H1 (cell line): ENCODE measurements around the gene CDCA3. TPM values are rescaled to one million over a fixed set of nuclear protein-coding genes. Genes with fewer than 3 reads are reported as not detected.

ENCODE experiments used
- CTCF ChIA-PET: fragments of 300-600 bp; sonication (Branson Sonifier 250); formaldehyde crosslinking; loops from one replicate; lab custom pipeline; 2021; ENCODE audit not compliant: partially characterized antibody; lab: Charles Lee
- POLR2A ChIA-PET: fragments of 300-600 bp; sonication (Branson Sonifier 250); formaldehyde crosslinking; loops from one replicate; lab custom pipeline; 2021; ENCODE audit warnings: inconsistent platforms; ENCODE audit not compliant: partially characterized antibody; lab: Charles Lee
- DNase-seq, 2 experiments: peaks; one replicate each; pipeline versions ENCODE4 v3.0.0 to v3.0.0-alpha.2; 2010 to 2022; ENCODE audit warnings: low spot score in 2 of 2, low read depth in 1 of 2, mixed read lengths in 1 of 2
- FAIRE-seq: peaks from 2 replicates; lab custom pipeline; 2011; peaks lifted over from hg19 to GRCh38; lab: Jason Lieb, UNC
- H2AFZ ChIP-seq: 2 replicates; pipeline ENCODE4 v1.8.1; 2012; ENCODE audit warnings: low read length, inconsistent platforms
- H2AK5ac ChIP-seq: 2 replicates; pipeline ENCODE4 v1.6.1; 2013; ENCODE audit warnings: low read depth, low read length
- H2BK120ac ChIP-seq: replicated peaks from 2 replicates; pipeline ENCODE3; 2013; ENCODE audit warnings: low read depth, low read length, inconsistent platforms
- H2BK12ac ChIP-seq: 2 replicates; pipeline ENCODE4 v1.6.1; 2013; ENCODE audit warnings: low read depth, low read length
- H2BK15ac ChIP-seq: 2 replicates; pipeline ENCODE4 v1.6.1; 2013; ENCODE audit warnings: low read length
- H2BK20ac ChIP-seq: 2 replicates; pipeline ENCODE4 v1.6.1; 2013; ENCODE audit warnings: low read length
- H2BK5ac ChIP-seq: 2 replicates; pipeline ENCODE4 v1.6.1; 2013; ENCODE audit warnings: low read depth, low read length
- H3K14ac ChIP-seq: 2 replicates; pipeline ENCODE4 v1.6.1; 2013; ENCODE audit warnings: inconsistent platforms; ENCODE audit not compliant: insufficient read length
- H3K18ac ChIP-seq: 2 replicates; pipeline ENCODE4 v1.6.1; 2013; ENCODE audit warnings: low read length; ENCODE audit errors: extremely low read depth
- H3K23ac ChIP-seq: 2 replicates; pipeline ENCODE4 v1.6.1; 2013; ENCODE audit warnings: inconsistent platforms; ENCODE audit not compliant: insufficient read length
- H3K23me2 ChIP-seq: 2 replicates; pipeline ENCODE4 v1.6.1; 2013; ENCODE audit warnings: low read depth, low read length
- H3K27ac ChIP-seq: 2 replicates; pipeline ENCODE4 v1.6.1; 2011; ENCODE audit warnings: low read depth, low read length, inconsistent platforms
- H3K27me3 ChIP-seq, 4 experiments: replicated peaks in 1 of 4; 1 replicate in 1 of 4; 2 replicates in 3 of 4; pipeline versions ENCODE4 v1.6.1 to v1.8.1; 2011 to 2013; ENCODE audit warnings: low read length in 3 of 4, mild to moderate bottlenecking in 3 of 4, inconsistent platforms in 2 of 4, mixed read lengths in 2 of 4, moderate library complexity in 1 of 4; ENCODE audit not compliant: control insufficient read depth in 3 of 4, insufficient read depth in 3 of 4; ENCODE audit errors: extremely low read depth in 1 of 4
- H3K36me3 ChIP-seq, 4 experiments: 2 replicates each; pipeline versions ENCODE4 v1.6.1 to v1.8.1; 2011 to 2013; ENCODE audit warnings: mild to moderate bottlenecking in 4 of 4, low read length in 3 of 4, moderate library complexity in 2 of 4, control low read depth in 1 of 4, inconsistent platforms in 1 of 4; ENCODE audit not compliant: insufficient read depth in 4 of 4, control insufficient read depth in 2 of 4
- H3K4ac ChIP-seq: replicated peaks from 2 replicates; pipeline ENCODE3; 2013; ENCODE audit warnings: low read length, low read depth, mixed read lengths, inconsistent platforms; ENCODE audit not compliant: insufficient read length
- H3K4me1 ChIP-seq, 4 experiments: replicated peaks in 1 of 4; 1 replicate in 1 of 4; 2 replicates in 3 of 4; pipeline versions ENCODE4 v1.6.1 to v1.8.1; 2011 to 2013; ENCODE audit warnings: low read length in 3 of 4, inconsistent platforms in 2 of 4, mixed read lengths in 1 of 4; ENCODE audit not compliant: insufficient read depth in 4 of 4, control insufficient read depth in 3 of 4
- H3K4me2 ChIP-seq, 2 experiments: 2 replicates each; pipeline versions ENCODE4 v1.6.1 to v1.8.1; 2011 to 2013; ENCODE audit warnings: low read depth in 2 of 2, low read length in 2 of 2, control low read depth in 1 of 2, inconsistent platforms in 1 of 2, mild to moderate bottlenecking in 1 of 2; ENCODE audit not compliant: insufficient read depth in 1 of 2
- H3K4me3 ChIP-seq, 4 experiments: fragments of 200-600, 300-600 bp in 1 of 4; sonication (generic), shearing (Covaris generic), sonication (Bioruptor Twin) in 1 of 4; 2 replicates each; pipeline versions ENCODE4 v1.5.1 to v1.8.1; 2011 to 2016; ENCODE audit warnings: low read length in 4 of 4, low read depth in 3 of 4, control low read depth in 2 of 4, inconsistent platforms in 2 of 4, mild to moderate bottlenecking in 2 of 4, mixed read lengths in 1 of 4, moderate library complexity in 1 of 4; ENCODE audit not compliant: insufficient read depth in 2 of 4; ENCODE audit errors: extremely low read depth in 1 of 4
- H3K56ac ChIP-seq: replicated peaks from 2 replicates; pipeline ENCODE3; 2013; ENCODE audit warnings: low read depth, mild to moderate bottlenecking, mixed read lengths, low read length, inconsistent platforms; ENCODE audit not compliant: insufficient read length
- H3K79me1 ChIP-seq: 2 replicates; pipeline ENCODE4 v1.6.1; 2013; ENCODE audit warnings: low read depth, low read length, control low read depth
- H3K79me2 ChIP-seq, 2 experiments: 2 replicates each; pipeline versions ENCODE4 v1.6.1 to v1.8.1; 2012 to 2013; ENCODE audit warnings: low read length in 2 of 2, mild to moderate bottlenecking in 2 of 2, inconsistent platforms in 1 of 2; ENCODE audit not compliant: insufficient read depth in 2 of 2, control insufficient read depth in 1 of 2
- H3K9ac ChIP-seq, 4 experiments: replicated peaks in 1 of 4; 1 replicate in 1 of 4; 2 replicates in 3 of 4; pipeline versions ENCODE4 v1.6.1 to v1.8.1; 2011 to 2013; ENCODE audit warnings: low read depth in 3 of 4, low read length in 3 of 4, control low read depth in 2 of 4, mild to moderate bottlenecking in 2 of 4, moderate library complexity in 2 of 4, inconsistent platforms in 1 of 4; ENCODE audit errors: extremely low read depth in 1 of 4
- H3K9me3 ChIP-seq, 2 experiments: 2 replicates each; pipeline versions ENCODE4 v1.6.1 to v1.8.1; 2012 to 2013; ENCODE audit warnings: mild to moderate bottlenecking in 2 of 2, moderate library complexity in 2 of 2, control low read depth in 1 of 2, inconsistent platforms in 1 of 2, low read depth in 1 of 2, low read length in 1 of 2, mixed read lengths in 1 of 2; ENCODE audit not compliant: insufficient read depth in 2 of 2
- H4K20me1 ChIP-seq, 2 experiments: replicated peaks in 1 of 2; 2 replicates each; pipeline versions ENCODE3 to v1.8.1; 2011 to 2013; ENCODE audit warnings: inconsistent platforms in 2 of 2, low read length in 2 of 2, mild to moderate bottlenecking in 1 of 2; ENCODE audit not compliant: insufficient read depth in 2 of 2, control insufficient read depth in 1 of 2
- H4K5ac ChIP-seq: 2 replicates; pipeline ENCODE4 v1.6.1; 2013; ENCODE audit warnings: low read length, low read depth, mixed read lengths, inconsistent platforms; ENCODE audit not compliant: insufficient read length
- H4K8ac ChIP-seq: 2 replicates; pipeline ENCODE4 v1.8.0; 2013; ENCODE audit warnings: mild to moderate bottlenecking, moderate library complexity, low read length, inconsistent platforms; ENCODE audit not compliant: insufficient read depth; ENCODE audit errors: extremely low read depth
- H4K91ac ChIP-seq: replicated peaks from 2 replicates; pipeline ENCODE3; 2013; ENCODE audit warnings: low read length, mixed read lengths, inconsistent platforms; ENCODE audit not compliant: insufficient read length
- RAD21 ChIP-seq, 2 experiments: IDR thresholded peaks in 1 of 2; conservative IDR thresholded peaks in 1 of 2; 2 replicates each; pipeline ENCODE4 v1.6.1; 2011; ENCODE audit warnings: low read depth in 2 of 2, low read length in 2 of 2, improper control_type of control experiment in 1 of 2, inconsistent platforms in 1 of 2, mild to moderate bottlenecking in 1 of 2, moderate library complexity in 1 of 2
- WGBS, 2 experiments: shearing (Covaris generic) in 1 of 2; methylation state at CpG; one replicate each; pipeline versions ENCODE4 v1.1.6 to v1.1.7; 2013 to 2015; ENCODE audit warnings: low lambda C conversion rate in 2 of 2, mixed read lengths in 2 of 2, inconsistent platforms in 1 of 2, low coverage in 1 of 2, missing lambda C conversion rate in 1 of 2; ENCODE audit not compliant: insufficient replicate concordance in 2 of 2, insufficient coverage in 1 of 2, insufficient read length in 1 of 2; ENCODE audit errors: extremely low coverage in 1 of 2, missing lambda C conversion rate in 1 of 2; 5-methylcytosine and 5-hydroxymethylcytosine counted together
- polyA plus RNA-seq, 7 experiments: library from polyadenylated mRNA; depleted of rRNA in 3 of 7; stranded (reverse) in 5 of 7; unstranded in 2 of 7; fragments of >200 nt in 5 of 7; fragments of 200-250 nt in 2 of 7; gene quantifications; 1 replicate in 5 of 7; 2 replicates in 1 of 7; 4 replicates in 1 of 7; pipeline versions ENCODE4 v1.2.1 to v1.2.3, GENCODE V29; 2011 to 2013; ENCODE audit warnings: missing spikeins in 2 of 7, mixed read lengths in 2 of 7
- total RNA-seq: library from RNA; stranded (reverse); fragmentation: NEBNext Ultra II Directional; extraction: Animal tissue kit (Norgen Biotek cat#: 25700); gene quantifications from 2 replicates; pipeline ENCODE4 v1.2.1, GENCODE V29; 2021
- TF ChIP-seq, protein P1 (sequence below): IDR thresholded peaks from 2 replicates; pipeline ENCODE4 v1.6.1; 2012; ENCODE audit warnings: low read length, inconsistent platforms

The CDCA3 gene
- total and polyA plus RNA-seq, 2 of the 8 experiments (the other 6 are each of a cell fraction or from before 2014, with no cell fraction given): 47.7 to 71.2 TPM

DNA sequence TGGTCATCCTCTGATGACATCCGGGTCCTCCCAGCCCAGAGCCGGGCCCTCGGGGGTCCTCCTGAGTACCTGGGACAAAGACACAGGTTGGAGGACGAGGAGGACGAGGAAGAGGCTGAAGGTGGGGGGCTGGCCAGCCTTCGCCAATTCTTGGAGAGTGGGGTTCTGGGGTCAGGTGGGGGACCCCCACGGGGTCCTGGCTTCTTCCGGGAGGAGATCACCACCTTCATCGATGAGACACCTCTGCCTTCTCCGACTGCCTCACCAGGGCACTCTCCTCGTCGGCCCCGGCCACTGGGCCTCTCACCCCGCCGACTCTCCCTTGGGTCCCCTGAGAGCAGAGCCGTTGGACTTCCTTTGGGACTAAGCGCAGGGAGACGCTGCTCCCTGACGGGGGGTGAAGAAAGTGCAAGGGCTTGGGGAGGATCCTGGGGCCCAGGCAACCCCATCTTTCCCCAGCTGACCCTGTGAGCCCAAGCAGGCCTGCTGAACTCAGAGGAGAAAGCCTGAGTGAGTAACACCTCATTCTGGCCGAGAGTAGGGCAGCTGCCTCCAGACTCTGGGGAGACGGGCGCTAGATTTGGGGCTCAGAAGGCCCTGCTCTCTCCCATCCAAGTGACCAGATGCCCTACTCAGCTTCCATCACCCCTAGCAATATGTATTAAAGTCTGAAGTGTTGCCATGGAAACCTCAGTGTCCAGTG, 24.2 kb downstream of the CDCA3 start:
- ChIA-PET CTCF (interaction anchor here (0.5 to 23.7 kb wide), 20 partner anchors 8 to 464 kb away, joined by 3 to 532 read pairs (median 4); partner anchors contain the start of genes CD4, CDCA3, COPS7A and GNB3), POLR2A (interaction anchor here (0.8 to 27.1 kb wide), 12 partner anchors 8 to 212 kb away, joined by 3 to 388 read pairs (median 6); partner anchors contain the start of genes CDCA3, GNB3, MLF2 and PTMS)
- H3K4me3 ChIP-seq: peak overlapping the region in 2 of 4 experiments; percentile 40 to 55; a peak in 4 of 8 replicates
- FAIRE-seq: no peak
- no peak overlapping the region for H2BK15ac ChIP-seq
- no peak overlapping the region for H2AFZ ChIP-seq
- peak overlapping the region; percentile 1; the same call in 1 of the 2 replicates for H2AK5ac ChIP-seq
- no peak overlapping the region for H3K9ac ChIP-seq
- H2BK5ac ChIP-seq: peak overlapping the region; percentile 60; the same call in 1 of the 2 replicates
- no peaks in the 10 kb centered on the region for H3K9me3 ChIP-seq
- H4K91ac ChIP-seq: peak overlapping the region; percentile 69
- H3K79me1 ChIP-seq: peaks cover 4% of the 10 kb centered on the region
- H3K36me3 ChIP-seq: peaks cover 4 to 14% (median 13%) of the 10 kb centered on the region in 4 experiments; a peak in 5 of 8 replicates
- H3K27me3 ChIP-seq: peaks cover 0 to 11% (median 8%) of the 10 kb centered on the region in 4 experiments; a peak in 5 of 7 replicates
- no peak overlapping the region for H3K27ac ChIP-seq
- H3K4me1 ChIP-seq: peaks cover 4 to 37% (median 25%) of the 10 kb centered on the region in 4 experiments
- peaks cover 0 to 9% of the 10 kb centered on the region in 2 experiments; a peak in 1 of 4 replicates for H3K79me2 ChIP-seq
- H3K23ac ChIP-seq: no peak overlapping the region
- H4K5ac ChIP-seq: peak overlapping the region; percentile 4
- H3K4ac ChIP-seq: peak overlapping the region; percentile 61
- no peak overlapping the region for H3K14ac ChIP-seq
- peaks cover 22% of the 10 kb centered on the region for H3K23me2 ChIP-seq
- no peak overlapping the region; the same call in 1 of the 2 replicates for H2BK20ac ChIP-seq
- WGBS, 2 experiments: 83% methylated on average over 22 of the region's 22 CpGs; no CpG with 5 or more reads in 1 of the 2 experiments
- peak overlapping the region; percentile 76; the same call in 1 of the 2 replicates for H3K18ac ChIP-seq
- peak overlapping the region; percentile 63; the same call in 1 of the 2 replicates for H4K8ac ChIP-seq
- peak overlapping the region; percentile 66 to 77 for H3K4me2 ChIP-seq
- H3K56ac ChIP-seq: no peak overlapping the region
- H2BK120ac ChIP-seq: no peak overlapping the region
- 0 out of 4 replicates have a peak, but pooled peaks of 1 of the 2 experiments have one; percentile 15 for TF ChIP-seq RAD21 (IDR thresholded peaks at IDR 0.05 in 1 of 2, conservative IDR thresholded peaks at IDR 0.05 in 1 of 2; ENCODE audit: low read depth in 2 of 2, low read length in 2 of 2)
- TF ChIP-seq, protein P1, sequence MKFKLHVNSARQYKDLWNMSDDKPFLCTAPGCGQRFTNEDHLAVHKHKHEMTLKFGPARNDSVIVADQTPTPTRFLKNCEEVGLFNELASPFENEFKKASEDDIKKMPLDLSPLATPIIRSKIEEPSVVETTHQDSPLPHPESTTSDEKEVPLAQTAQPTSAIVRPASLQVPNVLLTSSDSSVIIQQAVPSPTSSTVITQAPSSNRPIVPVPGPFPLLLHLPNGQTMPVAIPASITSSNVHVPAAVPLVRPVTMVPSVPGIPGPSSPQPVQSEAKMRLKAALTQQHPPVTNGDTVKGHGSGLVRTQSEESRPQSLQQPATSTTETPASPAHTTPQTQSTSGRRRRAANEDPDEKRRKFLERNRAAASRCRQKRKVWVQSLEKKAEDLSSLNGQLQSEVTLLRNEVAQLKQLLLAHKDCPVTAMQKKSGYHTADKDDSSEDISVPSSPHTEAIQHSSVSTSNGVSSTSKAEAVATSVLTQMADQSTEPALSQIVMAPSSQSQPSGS: no peak
- H4K20me1 ChIP-seq: peaks cover 0 to 7% of the 10 kb centered on the region in 2 experiments
- no peak for DNase-seq
- 0 out of 2 replicates have a peak overlapping the region, but pooled peaks have one; percentile 2 for H2BK12ac ChIP-seq
